Stimulated activated CD4-positive, alpha-beta T cell treated with anti-CD3 and anti-CD28 coated beads, Interleukin-12 subunit alpha, Interleukin-12 subunit beta, amount 100 ng/mL, for 4 hours (primary cell): Measurements from ENCODE around the gene NRG2.

Source experiments
- DNase-seq: peaks from one replicate; pipeline ENCODE4 v3.0.0-alpha.2; 2020

NRG2 gene

DNA sequence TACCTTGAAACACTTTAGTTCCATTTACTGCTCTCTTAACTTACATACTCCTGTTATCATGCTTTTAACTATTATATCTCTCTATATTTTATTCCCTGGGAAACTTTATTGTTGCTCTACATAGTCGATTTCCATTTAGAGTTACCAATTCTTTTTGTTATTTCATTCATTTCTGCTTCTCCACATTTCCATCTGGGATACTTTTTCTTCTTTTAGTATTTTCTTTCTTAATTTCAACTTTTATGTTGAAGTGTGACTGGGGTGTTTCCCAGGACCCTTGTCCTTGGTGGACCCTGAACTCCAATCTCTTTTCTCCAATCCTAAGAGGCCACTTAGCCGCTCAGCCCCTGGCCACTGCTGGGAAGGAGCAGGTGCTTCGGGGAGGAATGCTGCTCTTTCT is 211.5 kb downstream of the NRG2 start:
- DNase-seq, result no peak

DNA sequence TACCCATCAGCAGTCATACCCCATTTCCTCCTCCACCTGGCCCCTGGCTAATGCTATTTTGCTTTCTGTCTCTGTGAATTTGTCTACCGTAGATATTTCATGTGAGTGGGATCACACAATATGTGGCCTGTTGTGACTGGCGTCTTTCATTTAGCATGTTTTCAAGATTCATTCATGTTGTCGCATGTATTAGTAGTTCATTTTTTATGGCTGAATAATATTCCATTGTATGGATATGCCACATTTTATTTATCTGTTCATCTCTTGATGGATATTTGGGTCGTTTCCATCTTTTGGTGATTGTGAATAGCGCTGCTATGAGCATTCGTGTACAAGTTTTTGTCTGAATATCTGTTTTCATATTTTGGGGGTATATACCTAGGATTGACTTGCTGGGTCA is 213.6 kb downstream of the NRG2 start:
- no peak for DNase-seq

GRCh38 chr5:139828207-139828895 is 214.7 kb downstream of the NRG2 start:
- no peak for DNase-seq

DNA sequence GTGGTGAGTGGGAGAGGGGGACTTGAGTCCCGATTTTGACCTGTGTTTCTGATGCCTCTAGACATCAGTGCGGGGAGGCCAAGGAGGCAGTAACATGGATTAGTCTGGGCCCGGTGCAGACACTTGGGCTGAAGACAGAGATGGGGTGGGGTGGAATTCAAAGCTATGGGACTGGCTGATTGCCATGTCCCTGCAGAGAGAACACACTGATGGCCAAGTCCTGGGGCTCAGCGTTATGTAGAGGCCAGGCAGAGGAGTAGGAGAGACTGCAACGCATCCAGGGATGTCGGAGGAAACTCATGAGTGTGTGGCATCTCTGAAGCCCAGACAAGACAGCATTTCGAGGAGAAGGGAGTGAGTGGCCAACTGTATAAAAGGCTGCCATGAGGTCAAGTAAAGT is 217.4 kb downstream of the NRG2 start:
- no peak for DNase-seq

DNA sequence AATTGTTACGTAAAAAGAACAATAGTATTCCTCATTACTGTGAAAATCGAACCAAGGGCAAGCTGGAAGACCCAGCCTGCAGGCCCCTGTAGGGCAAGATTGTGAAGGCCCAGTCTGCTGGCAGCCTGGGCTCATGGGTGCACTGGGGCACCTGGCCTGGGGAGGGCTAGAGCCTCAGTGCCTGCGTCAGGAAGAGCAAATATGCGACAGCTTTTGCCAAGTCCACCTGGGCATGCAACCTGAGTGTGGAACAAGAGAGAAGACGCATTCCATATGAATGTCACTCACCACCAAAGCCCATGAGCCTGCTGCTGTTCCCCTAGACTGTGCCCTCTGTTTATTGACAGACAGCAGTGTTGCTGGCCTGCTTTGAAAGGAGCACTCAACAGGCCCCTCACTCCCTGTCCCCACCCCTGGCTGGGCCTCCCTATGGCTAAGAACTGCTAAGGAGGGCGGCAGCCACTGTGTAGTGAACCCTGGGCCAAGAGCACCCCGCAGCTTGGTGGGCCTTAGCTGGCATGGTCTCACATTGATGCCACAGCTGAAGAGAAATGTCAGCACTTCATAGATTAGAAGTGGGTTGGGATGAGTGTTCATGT is 219.2 kb downstream of the NRG2 start:
- no peak for DNase-seq

DNA sequence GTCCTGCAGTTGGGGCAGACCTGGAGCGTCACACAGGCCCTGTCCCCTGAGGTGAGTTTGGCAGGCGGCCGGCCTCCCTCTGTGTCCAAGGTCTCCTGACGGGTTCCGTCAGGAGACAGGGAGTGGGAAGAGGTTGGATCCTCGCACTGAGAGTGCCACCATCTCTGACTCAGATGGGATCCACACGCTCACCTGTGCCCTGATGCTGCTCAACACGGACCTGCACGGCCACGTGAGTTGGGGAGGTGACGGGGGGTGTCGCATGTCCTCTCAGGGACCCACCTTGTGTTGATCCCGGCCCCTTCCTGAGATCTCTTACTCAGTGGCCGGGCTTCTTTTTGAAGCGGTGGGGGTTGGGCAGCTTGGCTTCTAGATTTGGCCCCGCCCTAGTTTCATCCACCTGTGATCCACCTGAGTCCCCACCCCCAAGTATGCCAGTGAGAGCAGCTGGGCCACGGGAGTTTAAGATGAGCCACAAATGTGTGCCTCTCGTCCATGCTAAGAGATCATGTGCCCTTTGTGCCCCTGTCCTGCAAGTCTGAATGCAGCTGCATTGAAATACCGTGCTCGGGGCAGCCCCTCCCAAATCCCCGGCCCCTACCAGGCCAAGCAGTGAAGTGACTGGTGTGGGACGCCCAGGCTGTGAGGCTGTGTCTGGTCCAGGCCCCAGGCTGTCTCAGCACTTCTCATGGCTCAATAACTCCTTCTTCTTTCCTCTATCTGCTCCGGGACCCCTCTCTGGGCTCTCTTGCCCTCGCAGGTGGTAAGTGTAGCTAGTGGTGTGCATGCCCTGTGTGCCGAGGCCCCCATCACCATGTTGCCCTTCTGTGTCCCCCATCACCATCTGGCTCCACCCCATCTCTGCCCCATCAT is 220.3 kb downstream of the NRG2 start:
- no peak for DNase-seq

- DNase-seq, result no peak
These were observed 221.1 kb downstream of the NRG2 start for GRCh38 chr5:139821806-139822552.

DNA sequence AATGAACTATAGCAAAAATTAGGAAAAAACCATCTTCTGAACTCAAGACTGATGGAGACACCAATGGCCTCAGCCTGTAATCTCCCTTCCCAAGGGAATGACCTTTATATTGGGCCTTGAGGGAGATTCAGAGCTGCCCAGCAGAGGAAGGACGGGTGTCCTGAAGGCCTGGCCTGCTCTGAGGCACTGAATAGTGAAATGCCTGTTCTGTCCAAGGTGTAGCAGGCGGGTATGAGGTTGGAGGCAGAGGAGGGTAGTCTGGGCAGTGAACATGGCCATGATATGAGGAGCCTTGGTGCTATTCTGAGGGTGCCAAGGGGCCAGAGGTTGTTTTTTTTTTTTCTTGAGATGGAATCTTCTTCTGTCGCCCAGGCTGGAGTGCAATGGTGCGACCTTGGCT is 222.5 kb downstream of the NRG2 start:
- DNase-seq, result no peak

GRCh38 chr5:139820130-139820529 is 223.0 kb downstream of the NRG2 start:
- DNase-seq, result no peak

DNA sequence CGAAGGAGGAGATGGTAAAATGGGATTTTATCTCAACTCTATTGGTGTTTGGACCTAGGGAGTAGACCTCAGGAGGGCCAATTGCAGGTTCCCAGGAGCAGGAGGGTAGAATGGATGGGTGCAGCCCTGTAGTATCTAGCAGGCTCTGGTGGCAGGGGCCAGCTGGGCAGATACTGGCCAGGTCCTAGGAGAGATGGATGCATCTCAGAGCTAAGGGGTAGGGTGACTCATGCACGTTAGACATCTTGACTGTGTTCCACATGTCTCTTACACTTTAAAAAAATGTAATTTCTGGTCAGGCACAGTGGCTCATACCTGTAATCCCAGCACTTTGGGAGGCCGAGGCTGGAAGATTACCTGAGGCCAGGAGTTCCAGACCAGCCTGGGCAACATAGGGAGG is 225.1 kb downstream of the NRG2 start:
- no peak for DNase-seq

DNA sequence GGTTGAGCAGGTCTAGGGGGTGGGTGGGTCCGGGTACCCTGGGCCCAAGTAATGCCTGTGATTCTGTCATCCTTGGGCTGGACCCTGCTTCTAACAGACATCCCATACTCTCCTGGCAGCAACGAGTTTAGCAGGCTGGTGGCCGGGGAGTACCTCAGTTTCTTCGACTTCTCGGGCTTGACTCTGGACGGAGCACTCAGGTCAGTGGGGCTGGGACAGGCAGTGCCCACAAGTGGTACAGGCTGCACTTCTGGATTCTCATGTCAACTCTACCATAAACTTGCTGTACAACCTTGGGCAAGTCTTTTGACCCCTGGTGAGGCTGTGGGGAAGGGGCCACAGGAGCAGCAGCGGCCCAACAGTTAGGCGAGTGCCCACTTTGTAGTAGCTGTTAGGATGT is 225.7 kb downstream of the NRG2 start:
- DNase-seq, result no peak

- DNase-seq, result no peak
These were observed 226.5 kb downstream of the NRG2 start for GRCh38 chr5:139816566-139816965.

GRCh38 chr5:139814704-139815280 is 228.3 kb downstream of the NRG2 start:
- no peak for DNase-seq

DNA sequence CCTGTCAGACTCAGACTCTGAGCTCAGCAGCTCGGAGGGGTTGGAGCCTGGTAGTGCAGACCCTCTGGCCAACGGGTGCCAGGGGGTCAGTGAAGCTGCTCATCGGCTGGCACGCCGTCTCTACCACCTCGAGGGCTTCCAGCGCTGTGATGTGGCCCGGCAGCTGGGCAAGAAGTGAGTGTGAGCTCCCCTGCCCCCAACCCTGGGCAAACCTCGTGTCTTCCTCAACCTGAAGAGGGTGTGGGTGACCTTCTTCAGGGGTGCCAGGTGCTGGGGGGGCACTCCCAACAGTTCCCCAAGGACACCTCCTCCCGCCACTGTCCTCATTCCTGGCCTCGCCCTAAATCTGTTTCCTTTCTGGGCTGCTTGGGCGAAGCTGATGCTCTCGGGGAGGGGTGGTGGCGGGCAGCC is 228.9 kb downstream of the NRG2 start:
- no peak for DNase-seq

- DNase-seq, result no peak
These were observed 230.0 kb downstream of the NRG2 start for GRCh38 chr5:139812836-139813805.

DNA sequence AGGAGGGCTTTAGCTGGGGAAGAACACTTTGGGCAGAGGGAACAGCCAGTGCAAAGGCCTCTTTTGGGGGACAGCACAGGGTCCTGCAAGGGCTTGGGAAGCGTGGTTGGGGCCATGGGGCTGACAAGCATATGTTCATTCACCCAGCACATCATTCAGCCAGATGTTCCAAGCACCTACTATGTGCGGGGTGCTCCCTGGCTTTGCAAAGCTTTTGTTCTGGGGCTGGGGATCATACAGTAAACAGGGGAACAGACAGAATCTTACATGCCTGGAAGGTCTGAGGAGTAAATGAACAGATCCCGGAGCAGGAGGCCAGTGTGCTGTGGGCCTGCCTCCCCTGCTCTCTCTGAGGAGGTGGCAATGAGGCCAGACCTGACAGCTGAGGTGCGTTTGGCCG is 230.8 kb downstream of the NRG2 start:
- DNase-seq, result no peak

- DNase-seq, result no peak
These were observed 231.9 kb downstream of the NRG2 start for GRCh38 chr5:139811274-139811607.

GRCh38 chr5:139810341-139811273 is 232.5 kb downstream of the NRG2 start:
- DNase-seq, result no peak

- DNase-seq, result no peak
These were observed 233.7 kb downstream of the NRG2 start for GRCh38 chr5:139809331-139809810.
